Left cardiac atrium (tissue), 4 donors: ENCODE measurements around the gene LBP. TPM values are rescaled to one million over a fixed set of nuclear protein-coding genes. Genes with fewer than 3 reads are reported as not detected.
A peak's percentile ranks its signal among the peaks of the same experiment; 100 is the strongest.

ENCODE experiments used
- ATAC-seq, 2 donors: fragments of 200-7000 bp; cut with Tn5 transposase; one replicate each; pipeline ENCODE4 v1.9.1; 2020; ENCODE audit warnings: mild to moderate bottlenecking in 2 of 2, moderate library complexity in 2 of 2
- DNase-seq: peaks from one replicate; pipeline ENCODE4 v3.0.0-alpha.2; 2020
- intact Hi-C, 2 donors: fragments of 100-400 bp; cut with DNase I; formaldehyde crosslinking; loops; one replicate each; pipeline versions ENCODE4 v1.14.1 to v1.15.1; 2022 to 2023
- total RNA-seq, 2 donors: library from RNA; stranded (reverse); fragmentation: NEBNext Ultra II Directional; extraction: Animal tissue kit (Norgen Biotek cat#: 25700); gene quantifications; one replicate each; pipeline ENCODE4 v1.2.1, GENCODE V29; 2021
- donor health status: DM: no; HTN: yes; CAD: no.
- donor health status: DM: no; HTN: yes; CAD: no; lungs with severe emphysema.
- donor health status: DM: yes; HTN: yes; CAD: no.
- donor health status: Dilated cardiomyopathy.

LBP gene
- total RNA-seq, 2 donors from 2014 or later, result 9.0 to 14.5 TPM

- DNase-seq (no peak), ATAC-seq (no peak)
- intact Hi-C loops, result no loop called here
Observed at GRCh38 chr20:38342713-38343310, 3.5 kb upstream of the LBP start.

DNA sequence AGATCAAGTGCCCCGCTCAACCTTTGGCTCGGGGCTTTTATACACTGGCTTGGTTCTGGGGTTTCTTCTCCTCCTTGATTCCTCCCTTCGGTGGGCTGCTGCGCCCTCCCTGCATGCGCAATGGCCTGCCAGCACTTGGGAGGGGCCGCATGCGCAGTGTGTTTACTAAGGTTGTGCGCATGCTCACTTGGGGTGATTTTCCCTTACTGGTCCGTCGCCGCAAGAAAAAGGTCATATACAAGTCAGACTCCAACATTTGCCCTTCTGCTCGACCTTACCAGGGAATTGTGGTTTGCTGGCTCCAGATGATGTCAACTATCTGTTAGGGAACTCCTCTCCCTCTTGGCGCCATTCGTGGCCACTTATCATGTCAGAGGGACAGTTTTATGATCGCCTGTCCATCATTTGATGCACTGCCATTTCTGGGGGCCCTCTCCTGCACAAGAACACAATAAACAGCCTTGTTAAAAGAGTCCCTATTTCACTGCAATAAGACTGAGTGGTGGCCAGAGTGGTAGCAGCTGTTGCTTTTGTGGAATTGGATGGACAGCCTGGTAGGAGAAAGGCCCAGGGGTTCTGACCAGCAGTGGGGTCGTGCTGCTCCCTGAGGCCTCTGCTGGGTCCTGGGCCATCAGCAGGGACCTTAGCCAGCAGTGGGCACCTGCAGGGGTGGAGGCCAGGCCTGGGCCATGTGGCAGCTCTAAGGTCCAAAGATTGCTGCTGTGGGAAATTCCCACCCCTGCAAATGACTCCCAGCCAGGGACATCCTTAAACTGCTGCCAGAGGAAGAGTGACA is 2.8 kb upstream of the LBP start:
- no peak for ATAC-seq
- DNase-seq, result no peak
- intact Hi-C loops, result no loop called here

- ATAC-seq, result no peak
- no peak for DNase-seq
- intact Hi-C loops, result no loop called here
Observed at GRCh38 chr20:38344107-38344701, 2.1 kb upstream of the LBP start.

GRCh38 chr20:38345643-38346042 is 639 bp upstream of the LBP start:
- DNase-seq (no peak), ATAC-seq (peak in 1 of 2 donors; percentile 10)
- intact Hi-C loops, result no loop called here

- intact Hi-C loops, result no loop called here
- ATAC-seq (peak in 1 of 2 donors; percentile 45), DNase-seq (no peak)
Observed at GRCh38 chr20:38346741-38347140, 459 bp downstream of the LBP start.

DNA sequence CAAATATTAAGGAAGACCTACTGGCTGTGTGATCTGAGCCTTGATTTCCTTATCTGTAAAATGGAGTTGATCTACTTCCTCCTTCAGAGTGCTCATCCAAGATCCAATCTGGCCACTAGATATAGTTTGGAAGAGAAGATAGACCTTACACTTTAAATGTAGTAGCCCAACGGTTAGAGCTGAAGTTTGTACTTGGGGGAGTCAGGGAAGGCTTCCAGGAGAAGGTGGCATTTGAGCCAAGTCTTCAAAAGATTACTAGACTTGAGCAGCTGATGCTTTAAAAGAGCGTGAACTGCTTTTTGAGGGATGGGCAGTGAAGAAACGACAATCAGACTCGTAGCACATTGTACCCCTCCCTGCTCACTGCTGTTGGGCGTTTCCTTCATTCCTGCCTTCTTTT is 3.6 kb downstream of the LBP start:
- no peak for DNase-seq
- no peak for ATAC-seq
- intact Hi-C loops, result no loop called here

GRCh38 chr20:38350879-38351775 is 4.8 kb downstream of the LBP start:
- peak; percentile 30 to 87 for ATAC-seq
- intact Hi-C loops, result no loop called here
- peak; percentile 71 for DNase-seq

- intact Hi-C loops, result no loop called here
- no peak for ATAC-seq
- no peak for DNase-seq
Observed at GRCh38 chr20:38353316-38353715, 7.0 kb downstream of the LBP start.

- intact Hi-C loops, result no loop called here
- ATAC-seq, result no peak
- DNase-seq, result no peak
Observed at GRCh38 chr20:38354227-38354626, 7.9 kb downstream of the LBP start.

DNA sequence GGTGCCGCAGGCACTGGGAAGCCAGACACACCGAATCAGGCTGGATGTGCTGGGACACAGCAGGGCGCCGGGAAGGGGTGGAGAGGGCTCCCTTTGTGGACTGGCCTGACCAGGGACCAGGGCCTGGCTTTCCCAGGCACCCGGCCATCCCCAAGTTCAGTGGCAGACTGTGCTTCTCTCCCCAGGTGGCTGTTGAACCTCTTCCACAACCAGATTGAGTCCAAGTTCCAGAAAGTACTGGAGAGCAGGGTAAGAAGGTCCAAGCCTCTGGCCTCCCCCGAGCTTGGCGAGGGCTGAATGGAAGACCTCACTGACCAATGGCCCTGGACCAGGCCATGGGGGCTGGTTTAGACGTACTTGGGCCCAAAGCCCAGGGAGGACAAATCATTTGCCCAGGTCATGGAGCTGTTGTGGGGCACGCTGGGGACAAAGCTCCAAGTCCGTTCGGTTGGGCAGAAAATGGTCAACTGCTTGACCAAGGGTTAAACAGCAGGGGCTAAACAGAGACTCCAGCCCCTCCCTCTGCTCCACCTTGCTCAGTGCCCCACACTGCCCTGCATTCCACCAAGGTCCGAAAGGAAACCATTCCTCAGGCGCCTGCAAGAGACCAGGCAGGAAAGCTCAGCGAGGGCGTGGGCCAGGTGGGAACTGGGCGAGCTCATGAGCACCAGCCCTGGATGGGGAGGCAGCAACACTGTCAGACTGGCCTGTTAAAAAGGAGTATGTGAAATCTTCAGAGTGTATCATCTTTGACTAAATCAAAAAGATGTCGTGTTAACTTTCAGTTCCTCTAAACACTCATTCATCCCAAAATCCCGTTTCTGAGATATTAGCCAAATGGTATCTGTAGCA is 9.1 kb downstream of the LBP start:
- ATAC-seq (no peak), DNase-seq (no peak)
- intact Hi-C loops, result no loop called here

DNA sequence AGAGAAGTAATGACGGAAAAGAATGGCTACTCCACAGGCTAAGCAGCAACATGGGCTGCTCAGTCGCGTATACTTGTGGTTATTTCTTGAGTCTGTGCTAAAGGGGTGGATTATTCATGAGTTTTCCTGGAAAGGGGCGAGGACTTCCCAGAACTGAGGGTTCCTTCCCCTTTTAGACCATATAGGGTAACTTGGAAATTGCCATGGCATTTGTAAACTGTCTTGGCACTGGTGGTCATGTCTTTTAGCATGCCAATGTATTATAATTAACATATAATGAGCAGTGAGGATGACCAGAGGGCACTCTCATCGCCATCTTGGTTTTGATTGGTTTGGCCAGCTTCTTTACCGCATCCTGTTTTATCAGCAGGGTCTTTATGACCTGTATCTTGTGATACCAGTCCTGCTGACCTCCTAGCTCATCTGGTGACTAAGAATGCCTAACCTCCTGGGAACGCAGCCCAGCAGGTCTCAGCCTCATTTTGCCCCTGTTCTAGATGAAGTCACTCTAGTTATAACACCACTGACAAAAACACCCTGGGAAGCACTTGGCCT is 11.4 kb downstream of the LBP start:
- intact Hi-C loops, result no loop called here
- no peak for ATAC-seq
- no peak for DNase-seq

- intact Hi-C loops, result no loop called here
- DNase-seq, result no peak
Observed at GRCh38 chr20:38358556-38358955, 12.3 kb downstream of the LBP start.

DNA sequence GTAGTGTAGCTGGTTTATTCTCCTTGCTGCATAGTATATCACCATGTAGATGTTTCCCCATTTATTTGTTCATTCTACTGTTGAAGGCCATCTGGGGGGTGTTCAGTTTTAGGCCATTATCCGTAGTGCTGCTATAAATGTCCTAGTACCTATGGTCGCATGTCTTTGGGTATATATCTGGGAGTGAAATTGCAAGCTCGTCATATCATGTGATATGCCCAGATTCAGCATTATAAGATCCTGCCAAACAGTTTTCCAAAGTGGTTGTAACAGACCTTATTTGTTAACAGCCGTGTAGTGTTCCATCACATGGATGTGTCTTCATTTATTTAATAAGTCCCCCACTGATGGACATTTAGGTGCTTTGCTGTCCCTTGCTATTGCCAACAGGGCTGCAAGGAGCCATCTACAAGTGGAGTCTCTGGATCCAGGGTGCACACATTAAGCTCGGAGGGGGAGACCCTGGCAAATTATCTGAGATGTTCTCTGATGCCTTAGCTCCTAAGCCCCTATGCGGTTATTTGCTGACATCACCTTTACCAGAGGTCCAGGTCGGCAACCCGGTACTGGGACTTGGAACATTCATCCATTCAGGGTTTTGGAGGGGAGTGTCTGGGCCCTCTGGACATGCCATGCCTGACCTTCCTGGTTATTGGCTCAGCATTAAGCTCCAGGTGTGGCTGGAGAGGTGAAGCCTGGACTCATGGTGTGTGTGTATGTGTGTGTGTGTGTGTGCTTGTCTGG is 16.9 kb downstream of the LBP start:
- intact Hi-C loops, result no loop called here
- DNase-seq (no peak), ATAC-seq (no peak)

More at GRCh38 chr20:38358556-38358955, 12.3 kb downstream of the LBP start:
- no peak for ATAC-seq

DNA sequence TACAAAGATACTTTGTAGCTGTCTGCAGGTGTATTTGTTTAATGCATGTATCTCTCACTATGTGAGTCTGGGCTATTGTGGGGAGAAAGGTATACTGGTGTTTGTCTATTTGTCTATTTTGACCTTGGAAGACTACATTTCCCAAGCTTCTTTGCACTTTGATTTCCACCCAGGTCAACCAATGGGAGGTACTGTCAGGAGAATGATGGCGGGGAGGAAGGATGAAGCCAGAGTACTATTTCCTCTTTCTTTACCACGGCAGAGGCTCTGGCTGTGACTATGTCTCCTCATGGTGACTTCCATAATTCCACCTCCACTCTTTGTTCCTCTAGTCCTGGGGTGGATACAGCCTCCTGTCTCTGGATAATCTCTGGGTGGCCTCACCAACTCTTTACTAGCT is 23.1 kb downstream of the LBP start:
- intact Hi-C loops, result no loop called here
- no peak for ATAC-seq
- no peak for DNase-seq

- ATAC-seq, result peak in 1 of 2 donors; percentile 65
Observed at GRCh38 chr20:38372806-38373205, 26.5 kb downstream of the LBP start.

DNA sequence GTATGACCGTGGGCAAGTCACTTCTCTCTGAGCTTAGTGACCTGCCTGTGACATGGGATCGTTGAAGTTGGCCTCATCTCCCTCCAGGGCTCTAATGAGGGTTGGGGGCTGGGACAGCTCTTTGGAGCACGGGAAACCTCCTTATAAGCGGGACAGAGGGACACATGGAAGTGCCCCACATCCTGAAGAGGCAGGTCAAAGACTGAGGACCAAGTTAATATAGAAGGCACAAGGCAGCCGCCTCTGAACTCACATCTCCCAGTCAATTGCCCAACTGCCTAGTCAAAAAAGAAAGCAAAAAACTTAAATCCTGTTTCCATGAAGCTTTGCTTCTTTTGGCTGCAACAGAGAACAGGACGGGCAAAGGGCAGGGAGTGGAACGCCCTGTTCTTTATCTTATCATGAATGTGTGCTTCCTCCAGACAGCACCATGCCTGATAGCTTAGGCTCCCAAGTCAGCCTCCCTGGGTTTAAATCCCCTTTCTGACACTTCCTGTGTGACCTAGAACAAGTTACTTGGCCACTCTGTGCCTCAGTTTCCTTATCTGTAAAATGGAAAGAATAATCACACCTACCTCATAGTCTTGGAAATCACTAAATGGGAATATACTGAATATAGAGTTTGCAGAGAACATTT is 27.1 kb downstream of the LBP start:
- DNase-seq (peak; percentile 53), ATAC-seq (peak; percentile 65 to 90)
- intact Hi-C loops, result no loop called here

More at GRCh38 chr20:38372806-38373205, 26.5 kb downstream of the LBP start:
- no peak for DNase-seq
- intact Hi-C loops, result no loop called here

GRCh38 chr20:38373898-38374297 is 27.6 kb downstream of the LBP start:
- no peak for DNase-seq
- intact Hi-C loops, result no loop called here
- ATAC-seq, result peak in 1 of 2 donors; percentile 16
